ENCODE measurements around the gene CEP72.
"Not testable (repeated sequence)": the region's sequence is repeated elsewhere in the genome, so short reads cannot be mapped to it uniquely, and the experiment has no call there.

The CEP72 gene

GRCh38 chr5:619444-619843, 7.3 kb downstream of the CEP72 start:
- no peak for FAIRE-seq

DNA sequence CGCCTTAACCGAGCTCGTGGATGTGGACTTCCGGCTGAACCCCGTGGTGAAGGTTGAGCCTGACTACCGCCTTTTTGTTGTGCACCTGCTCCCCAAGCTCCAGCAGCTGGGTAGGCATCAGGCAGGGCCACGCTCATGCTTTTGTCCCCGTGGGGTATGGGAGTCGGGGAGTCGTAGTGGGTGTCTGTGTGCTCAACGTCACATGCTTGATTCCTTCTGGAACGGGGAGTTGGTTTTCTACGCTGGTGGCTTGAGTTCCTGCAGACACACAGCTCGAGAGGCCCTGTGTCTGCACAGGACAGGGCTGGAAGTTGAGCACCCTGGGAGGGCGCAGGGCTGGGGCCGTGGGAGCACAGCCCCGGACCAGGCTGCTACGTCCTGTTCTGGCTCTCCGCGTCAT, 8.0 kb downstream of the CEP72 start:
- no peak for FAIRE-seq

- FAIRE-seq: no peak
Measured at GRCh38 chr5:620586-621180, 8.5 kb downstream of the CEP72 start.

DNA sequence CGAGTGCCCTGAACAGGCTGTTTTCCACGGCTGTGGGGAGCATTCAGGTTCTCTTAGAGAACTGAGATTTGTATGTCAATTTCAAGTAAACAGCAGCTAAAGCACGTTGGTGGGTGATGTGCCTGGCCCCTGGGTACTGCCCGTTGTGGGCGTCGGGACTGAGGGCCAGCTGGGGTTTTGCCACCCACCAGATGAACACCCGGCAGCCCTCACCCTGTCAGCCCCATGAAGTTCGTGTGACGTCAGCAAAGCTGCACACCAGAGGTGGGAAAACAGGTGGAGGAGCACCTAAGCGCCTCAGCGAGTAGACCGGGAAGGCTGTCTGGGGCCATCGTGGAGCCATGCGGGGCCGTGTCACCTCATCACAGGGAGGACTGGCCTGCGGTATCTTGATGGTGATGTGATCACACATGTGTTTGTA, 9.2 kb downstream of the CEP72 start:
- no peak for FAIRE-seq

DNA sequence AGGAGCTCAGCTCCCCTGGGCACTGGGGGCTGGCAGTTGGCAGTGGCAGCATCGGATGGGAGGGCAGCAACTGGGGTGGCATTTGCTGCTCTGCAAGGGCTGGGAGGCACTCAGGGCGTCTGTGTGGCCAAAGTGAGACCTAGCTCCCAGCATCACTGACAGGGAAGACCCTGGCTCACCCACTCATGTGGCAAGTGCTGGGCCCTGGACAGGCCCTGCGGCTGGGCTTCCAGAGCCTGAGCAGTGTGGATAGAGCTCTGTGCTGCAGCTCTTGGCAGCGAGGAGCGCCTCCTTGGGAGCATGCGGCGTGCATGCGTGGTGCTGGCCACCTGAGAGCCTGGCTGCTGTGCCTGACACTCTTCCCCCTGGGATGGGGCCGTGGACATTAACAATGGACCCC, 10.2 kb downstream of the CEP72 start:
- FAIRE-seq: no peak

DNA sequence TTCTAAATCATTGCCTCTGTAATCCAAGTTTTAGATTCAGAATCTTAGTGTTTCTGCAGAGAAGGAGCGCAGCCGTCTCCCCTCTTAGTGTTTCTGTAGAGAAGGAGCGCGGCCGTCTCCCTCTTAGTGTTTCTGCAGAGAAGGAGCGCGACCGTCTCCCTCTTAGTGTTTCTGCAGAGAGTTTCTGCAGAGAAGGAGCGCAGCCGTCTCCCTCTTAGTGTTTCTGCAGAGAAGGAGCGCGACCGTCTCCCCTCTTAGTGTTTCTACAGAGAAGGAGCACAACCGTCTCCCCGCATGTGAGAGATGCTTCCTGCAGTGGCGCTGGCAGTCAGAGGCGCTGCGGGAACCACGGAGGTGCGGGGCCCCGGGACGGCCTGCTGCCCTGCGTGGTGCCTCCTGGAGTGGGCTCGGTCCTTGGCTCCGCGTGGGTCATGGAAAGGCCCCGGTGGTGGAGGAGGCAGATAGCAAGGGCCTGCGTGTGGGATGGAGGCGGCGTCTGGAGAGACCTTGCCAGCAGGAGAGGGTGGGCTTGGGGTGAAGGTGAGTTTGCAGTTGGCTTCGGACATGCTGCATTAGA, 10.9 kb downstream of the CEP72 start:
- no peak for FAIRE-seq

- no peak for FAIRE-seq
Measured at GRCh38 chr5:623531-623930, 11.4 kb downstream of the CEP72 start.

DNA sequence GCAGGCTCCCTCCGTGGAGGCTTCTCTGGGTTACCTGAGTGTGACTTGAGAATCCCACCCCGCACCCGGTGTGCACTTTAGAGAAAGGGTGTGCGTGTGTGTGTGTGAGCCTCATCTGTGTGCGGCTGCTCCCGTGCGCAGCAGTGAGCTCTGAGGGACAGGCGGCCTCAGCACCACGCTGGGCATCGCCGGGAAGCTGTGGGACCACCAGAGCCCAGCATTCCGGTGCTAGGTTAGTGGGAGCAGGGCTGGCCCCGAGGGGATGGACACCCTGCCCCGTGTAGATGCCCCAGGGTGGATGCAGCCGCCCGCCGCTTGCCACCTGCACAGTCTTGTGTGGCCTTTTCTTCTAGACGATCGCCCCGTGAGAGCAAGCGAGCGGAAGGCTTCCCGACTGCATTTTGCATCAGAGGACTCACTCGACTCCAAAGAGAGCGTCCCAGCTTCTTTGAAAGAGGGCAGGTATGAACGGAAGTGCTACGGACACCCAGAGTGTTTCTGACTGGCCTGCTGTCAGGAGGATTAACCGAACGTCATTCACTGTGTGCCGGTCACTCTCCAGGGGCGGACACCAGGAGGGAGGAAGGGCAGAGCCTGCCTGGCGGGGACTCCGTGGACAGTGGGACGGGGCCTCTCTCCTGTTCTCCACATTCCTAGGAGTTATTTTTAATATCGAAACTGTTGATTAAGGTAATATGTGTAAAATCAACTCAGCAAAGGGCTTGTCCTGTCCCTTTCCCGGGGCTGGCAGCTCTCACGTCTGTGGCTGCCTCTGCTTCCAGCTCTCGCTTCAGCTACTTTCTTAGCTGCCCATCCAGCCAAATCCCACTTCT, 12.2 kb downstream of the CEP72 start:
- FAIRE-seq: no peak

DNA sequence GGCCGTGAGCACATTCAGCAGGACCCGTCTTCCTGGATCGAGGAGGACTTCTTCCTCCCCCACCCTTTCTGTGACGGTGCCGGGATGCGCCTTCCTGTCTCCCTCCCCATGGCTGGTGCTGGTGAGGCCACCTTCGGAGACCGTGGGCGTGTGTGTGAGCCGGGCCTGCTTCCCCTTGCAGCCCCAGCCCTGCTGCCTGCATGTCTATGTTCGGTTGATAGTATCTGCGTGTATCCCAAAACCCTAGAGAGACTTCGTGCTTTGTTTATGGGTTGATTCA, 12.8 kb downstream of the CEP72 start:
- FAIRE-seq: no peak

DNA sequence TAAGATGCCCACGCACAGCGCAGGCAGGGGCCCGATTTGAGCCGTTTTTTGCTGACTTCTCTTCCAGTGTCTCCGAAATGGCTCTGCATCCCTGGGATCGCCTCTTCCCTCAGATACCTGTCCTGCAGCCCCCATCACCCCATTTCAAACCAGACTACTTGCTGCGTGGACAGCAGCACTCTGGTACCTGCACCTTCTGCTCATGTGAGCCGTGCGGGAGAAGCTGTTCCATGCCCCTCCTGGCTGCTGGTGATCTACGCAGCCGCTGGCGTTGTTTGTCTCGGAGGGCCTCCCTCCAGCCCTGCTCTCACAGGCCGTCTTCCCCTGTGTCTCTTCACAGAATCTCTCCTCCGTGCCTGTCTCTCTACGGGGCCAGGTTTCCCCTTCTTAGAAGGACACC, 13.4 kb downstream of the CEP72 start:
- no peak for FAIRE-seq

DNA sequence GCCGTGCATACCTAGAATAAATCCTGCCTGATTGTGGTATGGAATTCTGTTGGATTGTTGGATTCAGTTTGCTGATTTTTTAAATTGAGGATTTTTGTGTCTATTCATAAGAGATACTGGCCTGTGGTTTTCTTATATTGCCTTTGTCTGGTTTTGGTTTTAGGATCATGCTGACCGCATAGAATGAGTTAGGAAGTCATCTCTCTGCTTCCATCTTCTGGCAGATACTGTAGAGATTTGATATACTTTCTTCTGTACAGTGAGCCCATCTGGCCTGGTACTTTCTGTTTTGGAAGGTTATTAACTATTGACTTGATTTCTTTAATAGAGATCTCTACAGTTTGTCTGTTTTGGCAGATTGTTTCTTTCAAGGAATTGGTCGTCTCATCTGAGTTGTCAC, 14.7 kb downstream of the CEP72 start:
- no peak for FAIRE-seq

DNA sequence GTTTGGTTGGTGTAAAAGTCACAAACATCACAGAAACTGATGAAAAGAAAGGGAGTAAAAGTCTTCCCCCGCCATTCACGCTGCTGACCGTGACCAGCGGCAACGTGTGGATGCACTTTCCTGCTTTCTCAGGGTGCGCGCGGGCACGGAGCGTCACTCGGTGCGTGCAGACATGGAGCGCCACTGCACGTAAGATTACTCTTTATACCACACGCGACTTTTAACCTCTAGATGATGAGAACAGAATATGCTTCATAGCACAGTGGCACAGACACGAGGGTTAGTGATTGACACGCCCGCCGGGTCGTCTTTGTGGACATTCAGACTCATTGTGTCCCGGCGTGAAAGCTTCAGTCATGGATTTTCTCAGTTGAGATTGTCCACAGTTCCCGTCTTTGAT, 15.7 kb downstream of the CEP72 start:
- FAIRE-seq: no peak

GRCh38 chr5:628351-629205, 16.4 kb downstream of the CEP72 start:
- FAIRE-seq: not testable (repeated sequence)

- no peak for FAIRE-seq
Measured at GRCh38 chr5:633501-633955, 21.4 kb downstream of the CEP72 start.

GRCh38 chr5:634191-634590, 22.1 kb downstream of the CEP72 start:
- no peak for FAIRE-seq

DNA sequence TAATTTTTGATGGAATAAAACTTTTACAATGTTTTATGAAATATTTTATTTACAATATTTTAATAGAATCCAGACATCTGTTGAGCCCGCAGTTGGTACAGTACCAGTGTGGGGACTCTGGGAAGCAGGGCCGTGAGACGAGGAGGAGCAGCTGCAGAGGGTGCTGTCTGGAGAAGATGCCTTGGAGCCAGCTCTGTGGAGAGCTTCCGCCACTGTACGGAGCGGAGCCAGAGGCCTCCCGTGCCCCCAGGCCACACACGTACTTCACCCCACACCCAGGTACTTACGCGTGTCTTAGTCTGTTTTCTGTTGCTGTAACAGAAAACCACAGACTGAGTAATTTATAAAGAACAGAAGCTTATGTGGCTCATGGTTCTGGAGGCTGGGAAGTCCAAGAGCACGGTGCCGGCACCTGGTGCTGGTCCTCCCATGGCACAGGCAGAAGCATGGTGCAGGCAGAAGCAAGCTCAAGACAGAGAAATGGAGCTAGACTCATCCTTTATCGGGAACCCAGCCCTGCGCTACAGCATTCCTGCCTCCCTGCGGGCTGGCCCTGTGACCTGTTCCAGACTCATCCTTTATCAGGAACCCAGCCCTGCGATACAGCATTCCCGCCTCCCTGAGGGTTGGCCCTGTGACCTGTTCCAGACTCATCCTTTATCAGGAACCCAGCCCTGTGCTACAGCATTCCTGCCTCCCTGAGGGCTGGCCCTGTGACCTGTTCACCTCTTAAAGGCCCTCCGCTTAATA, 23.3 kb downstream of the CEP72 start:
- no peak for FAIRE-seq

- no peak for FAIRE-seq
Measured at GRCh38 chr5:636951-637350, 24.8 kb downstream of the CEP72 start.

DNA sequence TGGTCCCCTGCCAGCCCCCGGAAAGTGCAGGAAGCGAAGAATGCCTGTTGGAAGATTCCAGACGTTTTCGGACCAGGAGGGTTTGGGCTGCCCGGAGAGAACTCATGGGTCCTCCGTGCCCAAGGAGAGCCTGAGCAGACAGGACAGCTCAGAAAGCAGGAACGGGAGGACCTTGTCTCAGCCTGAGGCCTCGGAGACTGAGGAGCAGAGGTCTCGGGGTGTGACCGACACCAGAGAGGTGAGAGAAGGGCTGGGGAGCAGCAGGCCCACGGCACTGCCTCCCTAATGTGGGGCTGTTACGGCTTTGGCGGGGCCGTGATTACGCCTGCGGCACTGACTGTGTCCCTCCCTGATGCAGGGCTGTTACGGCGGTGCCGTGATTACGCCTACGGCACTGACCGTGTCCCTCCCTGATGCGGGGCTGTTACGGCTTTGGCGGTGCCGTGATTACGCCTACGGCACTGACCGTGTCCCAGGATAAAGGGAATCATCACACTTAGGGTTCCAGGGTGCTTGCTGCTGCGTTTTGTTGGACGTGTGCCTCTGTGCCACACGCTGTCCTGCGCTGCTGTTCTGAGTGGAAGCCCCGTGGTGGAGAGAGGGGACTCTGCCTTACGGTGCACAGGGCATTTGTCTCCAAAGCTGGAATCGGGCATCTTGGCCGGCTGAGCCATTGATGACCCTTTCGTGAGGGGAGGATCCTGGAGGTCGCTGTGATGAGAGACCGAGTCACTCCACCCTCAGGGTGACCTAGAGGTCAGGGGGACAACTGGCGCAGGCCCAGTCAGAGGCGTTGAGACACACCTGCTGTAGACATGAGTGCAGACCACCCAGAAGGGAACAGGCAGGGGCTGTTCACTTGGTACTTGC, 25.7 kb downstream of the CEP72 start:
- FAIRE-seq: no peak

DNA sequence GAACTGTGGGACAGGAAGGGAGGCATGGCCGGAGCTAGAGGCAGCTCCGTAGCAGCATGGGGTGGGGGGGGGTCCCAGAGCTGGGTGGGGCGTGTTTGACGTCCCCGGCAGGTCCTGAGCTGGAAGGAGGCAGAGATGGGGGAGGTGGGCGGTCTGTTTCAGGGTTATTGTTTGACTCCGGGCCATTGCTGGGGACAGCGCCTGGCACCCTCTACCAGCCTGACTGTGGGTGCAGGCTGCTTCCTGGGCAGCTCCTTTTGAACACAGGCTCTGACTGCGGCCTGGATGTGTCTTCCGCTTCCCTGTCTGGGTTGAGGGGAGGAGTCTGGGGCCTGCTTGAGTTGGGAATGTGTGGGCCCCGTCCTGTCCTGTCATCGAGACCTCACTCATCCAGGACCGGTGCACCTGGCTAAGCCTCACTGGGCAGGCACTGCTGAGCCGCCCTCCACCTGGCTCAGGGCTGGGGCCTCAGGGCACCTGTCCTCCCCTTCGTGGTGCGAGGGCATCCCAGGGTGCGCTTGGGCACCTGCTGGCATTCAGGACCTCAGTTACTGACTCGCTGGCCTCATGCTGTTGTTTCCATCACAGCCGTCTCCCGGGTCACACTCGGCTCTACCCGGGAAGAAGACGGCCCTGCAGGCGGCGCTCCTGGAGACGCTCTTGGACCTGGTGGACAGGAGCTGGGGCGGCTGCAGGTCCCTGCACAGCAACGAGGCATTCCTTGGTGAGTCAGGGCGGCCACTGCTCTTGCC, 26.5 kb downstream of the CEP72 start:
- FAIRE-seq: no peak

GRCh38 chr5:639253-639530, 27.1 kb downstream of the CEP72 start:
- no peak for FAIRE-seq

DNA sequence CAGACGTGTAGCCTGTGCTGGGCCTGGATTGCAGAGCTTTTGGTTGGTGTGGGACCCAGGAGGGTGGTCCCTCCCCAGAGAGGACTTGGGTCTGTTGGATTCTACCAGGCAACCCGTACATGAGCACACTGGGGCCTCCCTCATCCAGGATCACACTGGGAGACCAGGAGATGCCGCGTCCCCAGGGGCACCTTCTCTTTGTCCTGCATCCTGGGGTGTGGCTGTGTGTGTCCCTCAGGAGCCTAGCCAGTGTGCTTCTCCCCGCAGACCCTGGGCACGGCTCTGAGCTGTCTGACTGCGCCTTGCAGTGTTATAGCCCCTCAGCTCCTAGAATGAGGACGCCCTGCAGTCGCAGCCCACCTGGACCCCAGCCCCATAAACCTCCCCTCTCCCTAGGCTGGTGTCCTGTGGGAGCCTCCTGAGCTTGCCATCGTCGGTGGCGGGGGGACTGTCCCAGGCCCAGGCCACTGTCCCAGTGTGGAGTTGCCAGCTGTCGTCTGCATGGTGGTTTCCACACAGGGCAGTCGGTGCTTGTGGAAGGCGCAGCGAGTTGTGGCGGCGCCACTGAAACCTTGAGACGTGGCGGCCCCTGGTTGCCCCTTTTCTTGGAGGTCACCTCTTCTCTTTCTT, 27.6 kb downstream of the CEP72 start:
- no peak for FAIRE-seq

Data from islet of Langerhans (tissue), 1 donor.